OCI-LY3 (cell line): Measurements from ENCODE around the gene TAS2R8.

Source experiments
- H2AFZ ChIP-seq: fragments of 200-600, 300-600 bp; shearing (Covaris generic); 2 replicates; pipeline ENCODE4 v1.6.0; 2014; ENCODE audit warnings: antibody characterized with exemption, low read depth, low read length
- H3K27ac ChIP-seq: fragments of 200-600, 300-600 bp; sonication (generic); 2 replicates; pipeline ENCODE4 v1.5.1; 2014; ENCODE audit warnings: mild to moderate bottlenecking, low read length, moderate library complexity, mixed read lengths
- H3K27me3 ChIP-seq: fragments of 200-600, 300-600 bp; sonication (generic); 2 replicates; pipeline ENCODE4 v1.6.1; 2014; ENCODE audit warnings: low read depth, low read length, mixed read lengths
- H3K36me3 ChIP-seq: fragments of 200-600, 300-600 bp; sonication (generic); replicated peaks from 2 replicates; pipeline ENCODE3; 2014; ENCODE audit warnings: low read depth, low read length, mixed read lengths
- H3K4me1 ChIP-seq: fragments of 300-600, 200-600 bp; sonication (generic); 2 replicates; pipeline ENCODE4 v1.6.1; 2014; ENCODE audit warnings: low read length, mixed read lengths
- H3K4me2 ChIP-seq: fragments of 200-600, 300-600 bp; sonication (generic); 2 replicates; pipeline ENCODE4 v1.6.1; 2014; ENCODE audit warnings: low read length, mixed read lengths
- H3K4me3 ChIP-seq: fragments of 300-600, 200-600 bp; sonication (generic); 2 replicates; pipeline ENCODE4 v1.5.1; 2014; ENCODE audit warnings: antibody characterized with exemption, mild to moderate bottlenecking, low read length, moderate library complexity
- H3K79me2 ChIP-seq: fragments of 300-600, 200-600 bp; shearing (Covaris generic); 2 replicates; pipeline ENCODE4 v1.6.1; 2014; ENCODE audit warnings: mild to moderate bottlenecking, low read length, mixed read lengths
- H3K9ac ChIP-seq: fragments of 300-600, 200-600 bp; shearing (Covaris generic); 2 replicates; pipeline ENCODE4 v1.6.0; 2014; ENCODE audit warnings: mild to moderate bottlenecking, low read length, moderate library complexity
- H3K9me3 ChIP-seq: fragments of 200-600, 300-600 bp; shearing (Covaris generic); 2 replicates; pipeline ENCODE4 v1.6.1; 2014; ENCODE audit warnings: low read length, mixed read lengths; ENCODE audit not compliant: insufficient read depth
- H4K20me1 ChIP-seq: fragments of 200-600, 300-600 bp; sonication (generic); 2 replicates; pipeline ENCODE4 v1.6.1; 2016; ENCODE audit warnings: low read length, mixed read lengths; ENCODE audit not compliant: insufficient read depth
- EZH2phosphoT487 ChIP-seq: fragments of 200-600 bp; shearing (Covaris generic); IDR thresholded peaks from 2 replicates; pipeline ENCODE4 v1.6.1; 2018; ENCODE audit warnings: antibody characterized with exemption, mixed run types, low read depth
- TF ChIP-seq, protein P1 (sequence below): fragments of 200-600, 300-600 bp; sonication (generic); IDR thresholded peaks from 2 replicates; pipeline ENCODE4 v1.5.1; 2014; ENCODE audit warnings: antibody characterized with exemption, low read length, low read depth

Gene TAS2R8

GRCh38 chr12:10849425-10849878 lies 42.4 kb upstream of the TAS2R8 start, which contains the start of gene PRR4:
Gene PRR4, minus strand, starts transcription at chr12:10849475. Its CDS starts 38 bp downstream, at chr12:10849437.
- no peak for TF ChIP-seq EZH2phosphoT487
- TF ChIP-seq, protein P1, sequence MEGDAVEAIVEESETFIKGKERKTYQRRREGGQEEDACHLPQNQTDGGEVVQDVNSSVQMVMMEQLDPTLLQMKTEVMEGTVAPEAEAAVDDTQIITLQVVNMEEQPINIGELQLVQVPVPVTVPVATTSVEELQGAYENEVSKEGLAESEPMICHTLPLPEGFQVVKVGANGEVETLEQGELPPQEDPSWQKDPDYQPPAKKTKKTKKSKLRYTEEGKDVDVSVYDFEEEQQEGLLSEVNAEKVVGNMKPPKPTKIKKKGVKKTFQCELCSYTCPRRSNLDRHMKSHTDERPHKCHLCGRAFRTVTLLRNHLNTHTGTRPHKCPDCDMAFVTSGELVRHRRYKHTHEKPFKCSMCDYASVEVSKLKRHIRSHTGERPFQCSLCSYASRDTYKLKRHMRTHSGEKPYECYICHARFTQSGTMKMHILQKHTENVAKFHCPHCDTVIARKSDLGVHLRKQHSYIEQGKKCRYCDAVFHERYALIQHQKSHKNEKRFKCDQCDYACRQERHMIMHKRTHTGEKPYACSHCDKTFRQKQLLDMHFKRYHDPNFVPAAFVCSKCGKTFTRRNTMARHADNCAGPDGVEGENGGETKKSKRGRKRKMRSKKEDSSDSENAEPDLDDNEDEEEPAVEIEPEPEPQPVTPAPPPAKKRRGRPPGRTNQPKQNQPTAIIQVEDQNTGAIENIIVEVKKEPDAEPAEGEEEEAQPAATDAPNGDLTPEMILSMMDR: no peak
- H3K27me3 ChIP-seq: no peaks in the 10 kb centered on the region
- no peak within 1 kb of the TSS for H3K4me3 ChIP-seq
- no peaks in the 10 kb centered on the region for H3K4me1 ChIP-seq
- H3K79me2 ChIP-seq: no peaks in the 10 kb centered on the region
- no peaks in the 10 kb centered on the region for H3K36me3 ChIP-seq
- no peak within 1 kb of the TSS for H3K27ac ChIP-seq
- H2AFZ ChIP-seq: no peak within 1 kb of the TSS
- no peak within 1 kb of the TSS for H3K9ac ChIP-seq
- H3K4me2 ChIP-seq: no peak within 1 kb of the TSS
- no peaks in the 10 kb centered on the region for H4K20me1 ChIP-seq
- no peaks in the 10 kb centered on the region for H3K9me3 ChIP-seq

DNA sequence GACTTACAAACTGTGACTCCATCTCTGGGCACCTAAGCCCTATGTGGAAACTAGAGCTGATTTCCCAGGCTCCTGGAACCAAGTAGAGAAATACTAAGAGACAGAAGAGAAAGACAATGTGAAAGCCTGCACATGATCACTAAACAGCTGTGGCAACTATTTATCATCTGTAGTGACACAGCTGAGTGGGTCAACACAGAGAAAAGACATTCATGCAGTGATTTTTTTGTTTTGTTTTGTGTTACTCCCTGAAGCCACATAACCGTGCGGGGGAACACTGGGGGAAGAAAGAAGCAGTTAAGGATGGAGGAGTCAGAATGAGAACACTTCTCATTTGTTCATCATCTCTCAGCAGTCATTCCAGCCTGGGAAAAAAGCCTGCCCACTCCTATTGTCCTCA lies 40.7 kb upstream of the TAS2R8 start:
- H3K27me3 ChIP-seq: no peaks in the 10 kb centered on the region
- no peaks in the 10 kb centered on the region for H3K36me3 ChIP-seq
- H3K9me3 ChIP-seq: no peaks in the 10 kb centered on the region
- H3K9ac ChIP-seq: no peak overlapping the region
- H3K79me2 ChIP-seq: no peaks in the 10 kb centered on the region
- no peak overlapping the region for H3K4me2 ChIP-seq
- no peak overlapping the region for H2AFZ ChIP-seq
- no peaks in the 10 kb centered on the region for H4K20me1 ChIP-seq
- no peak overlapping the region for H3K4me3 ChIP-seq
- no peaks in the 10 kb centered on the region for H3K4me1 ChIP-seq
- TF ChIP-seq EZH2phosphoT487: no peak
- TF ChIP-seq, protein P1: no peak
- no peak overlapping the region for H3K27ac ChIP-seq

DNA sequence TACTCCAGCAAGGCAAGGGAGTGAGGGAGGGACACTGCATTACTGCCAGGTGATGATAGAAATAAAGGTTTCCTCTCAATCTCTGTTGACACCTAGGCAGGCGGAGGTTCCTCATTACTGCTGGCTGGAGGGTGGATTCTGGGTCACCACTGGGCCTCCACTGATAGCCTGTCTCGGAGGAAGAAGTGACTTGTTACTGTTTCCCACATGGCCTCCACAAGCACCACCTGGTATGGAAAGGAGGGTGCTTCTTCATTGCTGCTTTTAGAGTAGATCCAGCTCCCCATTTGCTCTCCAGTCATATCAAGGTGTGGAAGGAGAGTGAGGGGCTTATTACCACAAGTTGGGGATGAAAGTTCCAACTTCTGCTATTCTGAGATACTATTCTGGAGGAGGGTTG lies 35.8 kb upstream of the TAS2R8 start:
- no peaks in the 10 kb centered on the region for H3K36me3 ChIP-seq
- H3K9ac ChIP-seq: no peak overlapping the region
- H3K27me3 ChIP-seq: no peaks in the 10 kb centered on the region
- no peaks in the 10 kb centered on the region for H3K79me2 ChIP-seq
- no peaks in the 10 kb centered on the region for H4K20me1 ChIP-seq
- TF ChIP-seq, protein P1: no peak
- TF ChIP-seq EZH2phosphoT487: no peak
- H2AFZ ChIP-seq: no peak overlapping the region
- no peaks in the 10 kb centered on the region for H3K9me3 ChIP-seq
- no peak overlapping the region for H3K4me2 ChIP-seq
- H3K27ac ChIP-seq: no peak overlapping the region
- H3K4me1 ChIP-seq: no peaks in the 10 kb centered on the region
- no peak overlapping the region for H3K4me3 ChIP-seq

GRCh38 chr12:10838461-10838860 lies 31.4 kb upstream of the TAS2R8 start:
- Histone ChIP-seq H3K4me1 (no peaks in the 10 kb centered on the region), H3K4me3 (no peak overlapping the region), H3K4me2 (no peak overlapping the region), H3K27ac (no peak overlapping the region), H3K9ac (no peak overlapping the region), H3K27me3 (no peaks in the 10 kb centered on the region), H3K79me2 (no peaks in the 10 kb centered on the region), H3K36me3 (no peaks in the 10 kb centered on the region), H2AFZ (no peak overlapping the region), H3K9me3 (no peaks in the 10 kb centered on the region), H4K20me1 (no peaks in the 10 kb centered on the region)
- no peak for TF ChIP-seq EZH2phosphoT487
- TF ChIP-seq, protein P1: no peak
